ENCODE measurements around the gene TTC23L. TPM values are rescaled to one million over a fixed set of nuclear protein-coding genes. Genes with fewer than 3 reads are reported as not detected.

Gene TTC23L, protein sequence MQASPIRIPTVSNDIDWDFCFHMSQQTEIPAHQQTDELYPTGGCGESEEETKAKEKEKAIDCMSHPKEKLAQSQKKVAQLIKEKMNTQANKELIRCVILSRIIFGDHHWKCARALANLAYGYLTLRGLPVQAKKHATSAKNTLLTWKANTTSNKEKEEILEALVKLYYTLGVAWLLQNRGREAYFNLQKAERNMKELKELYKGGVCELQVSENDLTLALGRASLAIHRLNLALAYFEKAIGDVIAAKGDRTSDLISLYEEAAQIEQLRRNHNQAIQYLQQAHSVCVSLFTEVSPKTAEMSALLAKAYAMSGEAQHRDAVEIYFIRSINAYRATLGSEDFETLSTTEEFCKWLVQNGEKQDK
- polyA plus RNA-seq: under 1 TPM in 1 of 3 donors, not detected in 2; 0.07 TPM

DNA sequence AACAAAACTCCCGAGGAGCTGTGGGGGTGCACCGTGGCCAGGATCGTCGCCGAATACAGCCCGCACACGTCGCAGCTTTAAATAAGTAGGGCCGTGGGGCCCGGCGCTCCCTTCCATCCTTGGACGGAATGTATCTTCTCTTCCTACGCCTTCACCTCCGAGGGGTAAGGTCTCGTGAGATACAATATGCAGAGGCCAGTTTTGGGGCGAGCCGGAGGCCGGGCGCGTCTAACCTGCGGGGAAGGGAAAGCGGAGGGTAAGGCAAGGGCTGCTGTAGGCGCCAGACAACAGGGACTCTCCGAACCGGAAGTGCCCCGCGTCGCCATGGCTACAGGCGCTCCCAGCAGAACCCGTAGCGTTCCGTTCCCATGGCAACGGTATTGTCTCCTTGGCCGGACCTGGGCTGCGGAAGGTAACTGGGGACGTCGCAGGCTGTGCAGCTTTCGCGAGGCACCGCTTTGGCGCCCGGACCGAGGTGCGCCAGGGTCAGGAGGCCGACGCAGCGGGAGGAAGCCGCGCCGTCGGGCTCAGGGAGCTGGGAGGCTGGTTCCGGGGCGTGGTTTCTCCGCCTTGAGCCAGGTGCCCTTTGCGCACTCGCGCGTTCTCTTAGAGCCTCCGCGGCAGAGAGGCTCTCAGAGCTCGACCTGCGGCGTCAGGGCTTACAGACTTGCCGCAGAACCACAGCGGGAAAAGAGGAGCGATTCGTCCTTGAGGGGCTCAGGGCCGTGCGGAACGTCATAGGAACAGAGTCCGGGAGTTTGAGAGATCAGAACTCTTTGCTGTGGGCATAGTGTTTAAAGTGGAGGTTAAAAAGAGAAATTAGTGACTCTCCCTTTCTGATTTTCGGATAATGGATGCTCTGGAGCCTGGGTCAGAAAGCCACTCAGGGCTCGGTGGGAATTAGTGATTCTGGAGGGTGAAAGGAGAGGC is at the start of gene TTC23L:
TTC23L (plus strand) TSS at position 380 of the 930 bp plus-strand sequence. CDS start 1,508 bp downstream, outside the sequence.
- 1 to 3% (median 3%) methylated on average over 73 of the region's 73 CpGs for whole genome bisulfite sequencing, 3 donors
- H3K27ac ChIP-seq (ENCODE audit: low read depth, low read length): no peak within 1 kb of the TSS

DNA sequence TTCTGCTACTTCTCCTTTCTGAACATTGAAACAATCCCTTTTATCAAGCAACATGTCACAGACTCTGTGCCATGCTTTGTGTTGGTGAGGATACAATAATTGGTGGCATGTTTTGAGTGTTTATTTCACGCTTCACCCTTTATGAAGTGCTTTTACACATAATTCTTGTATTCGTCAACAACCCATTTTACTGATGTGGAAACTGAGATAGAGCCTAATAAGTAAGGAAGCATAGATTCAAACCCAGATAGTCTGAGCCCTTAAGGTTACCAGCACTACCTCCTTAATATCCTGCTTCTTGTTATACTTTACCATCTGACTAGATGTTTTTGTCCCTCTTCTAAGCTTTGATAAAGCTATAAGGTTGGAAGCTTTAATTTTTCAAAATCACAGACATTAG is 49.3 kb upstream of the TTC23L start:
- H3K27ac ChIP-seq (ENCODE audit: low read depth, low read length): no peak overlapping the region
- 89 to 97% (median 95%) methylated on average over 2 of the region's 2 CpGs for WGBS, 3 donors

DNA sequence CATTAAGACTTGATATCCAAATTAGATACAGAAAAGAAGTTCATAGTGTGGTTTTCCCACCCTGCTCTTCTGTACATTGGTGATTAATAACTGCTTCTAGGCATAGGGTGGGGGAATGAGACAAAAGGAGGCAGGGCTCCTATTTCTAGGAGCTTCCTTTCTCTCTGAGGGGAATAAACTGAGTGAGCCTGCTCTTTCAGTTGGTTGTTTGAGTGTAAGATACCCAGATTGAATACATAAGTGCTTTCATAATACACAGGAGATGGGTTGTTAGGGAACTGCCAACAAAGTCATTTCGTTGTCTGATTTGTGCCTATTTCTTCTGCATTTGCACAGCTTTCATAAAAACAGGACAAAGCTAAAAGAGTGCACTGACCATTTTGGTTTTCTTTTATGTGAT is 48.9 kb upstream of the TTC23L start:
- H3K27ac ChIP-seq (ENCODE audit: low read depth, low read length): no peak overlapping the region

DNA sequence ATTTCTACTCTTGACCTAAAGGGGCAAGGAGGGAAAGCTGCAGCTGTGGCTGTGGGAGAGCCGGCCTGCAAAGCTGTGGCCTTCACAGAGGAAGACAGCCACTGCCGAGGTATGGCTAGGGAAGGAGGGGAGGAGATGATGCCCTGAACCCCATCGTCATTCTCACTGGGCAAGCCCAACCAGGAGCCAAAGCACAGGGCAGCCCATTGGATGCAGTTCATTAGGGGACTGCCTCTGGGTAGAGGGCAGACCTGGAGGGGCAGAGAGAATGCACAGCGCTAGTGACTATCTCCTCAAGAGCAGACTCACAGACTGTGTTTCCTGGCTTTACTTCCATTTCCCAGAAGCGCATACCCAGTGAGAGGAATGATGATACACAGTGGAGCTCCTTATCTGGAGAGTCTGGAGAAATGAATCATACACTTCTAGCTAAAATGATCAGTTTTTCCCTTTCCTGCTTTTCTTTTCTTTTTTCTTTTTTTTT is 47.2 kb upstream of the TTC23L start:
- WGBS, 3 donors: 74 to 86% (median 82%) methylated on average over 5 of the region's 5 CpGs
- no peak overlapping the region for H3K27ac ChIP-seq (ENCODE audit: low read depth, low read length)

More for the DNA sequence above, 48.9 kb upstream of the TTC23L start:
- 42 to 65% (median 47%) methylated on average over 1 of the region's 1 CpG for WGBS, 3 donors

DNA sequence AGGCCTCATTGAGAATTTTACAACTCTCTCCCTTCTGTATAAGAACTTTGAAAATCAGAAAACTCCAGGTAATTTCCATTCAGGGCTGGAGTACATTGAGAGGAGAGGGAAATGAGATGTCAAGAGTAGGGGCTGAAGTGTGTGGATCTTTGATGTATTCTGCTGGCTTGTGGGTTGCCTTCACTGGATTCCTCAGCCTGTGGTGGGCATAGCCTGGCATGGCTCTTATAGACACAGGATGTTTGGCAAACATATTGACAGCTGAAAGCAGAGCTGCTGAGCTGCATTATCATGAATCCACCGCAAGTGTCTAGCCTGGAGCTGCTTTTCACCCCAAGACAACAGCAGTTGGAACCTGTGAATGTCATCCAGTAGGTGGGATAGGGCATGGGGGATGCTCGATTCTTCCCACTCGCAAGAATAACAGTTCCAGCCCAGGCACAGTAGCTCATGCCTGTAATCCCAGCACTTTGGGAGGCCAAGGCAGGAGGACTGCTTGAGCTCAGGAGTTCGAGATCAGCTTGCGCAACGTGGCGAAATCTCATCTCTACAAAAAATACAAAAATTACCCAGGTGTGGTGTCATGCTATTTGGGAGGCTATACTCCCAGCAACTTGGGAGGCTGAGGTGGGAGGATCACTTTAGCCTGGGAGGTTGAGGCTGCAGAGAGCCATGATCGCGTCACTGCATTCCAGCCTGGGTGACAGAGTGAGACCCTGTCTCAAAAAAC is 36.0 kb upstream of the TTC23L start:
- 90 to 96% (median 94%) methylated on average over 9 of the region's 9 CpGs for WGBS, 3 donors
- no peak overlapping the region for H3K27ac ChIP-seq (ENCODE audit: low read depth, low read length)

DNA sequence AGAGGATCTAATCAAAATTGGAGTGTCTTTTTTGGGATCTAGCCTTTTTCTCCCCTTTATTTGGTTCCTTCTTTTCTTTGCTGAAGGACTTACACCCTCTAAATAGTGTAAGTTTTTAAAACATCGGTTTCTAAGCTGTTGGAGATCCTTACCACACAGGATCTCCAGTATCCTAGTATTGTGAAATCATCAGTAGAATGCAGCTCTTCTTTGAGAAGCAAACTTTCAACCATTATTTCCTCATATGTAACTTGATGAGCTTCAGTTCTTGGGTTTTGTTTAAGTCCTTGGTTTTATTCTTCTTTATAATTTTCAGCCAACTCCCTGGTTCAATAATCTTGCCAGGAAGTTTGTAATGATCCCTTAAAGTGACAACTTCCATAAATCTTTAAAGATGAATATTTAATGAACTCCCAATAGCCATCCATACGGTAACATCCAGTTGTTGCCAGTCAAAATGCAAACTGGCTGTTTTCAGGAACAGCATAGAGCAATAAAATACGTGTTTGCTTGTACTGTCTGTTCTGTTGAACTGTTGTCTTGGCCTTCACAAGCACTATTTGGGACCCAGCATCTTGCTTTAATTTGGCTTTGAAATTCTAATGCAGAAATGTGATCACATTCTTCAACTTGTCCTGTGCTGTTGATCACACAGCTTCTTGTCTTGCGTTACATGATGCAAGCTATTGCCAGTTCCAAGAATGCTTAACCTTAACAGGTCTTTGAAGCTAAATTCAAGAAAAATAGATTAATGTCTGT is 34.8 kb upstream of the TTC23L start:
- WGBS, 3 donors: 78 to 91% (median 79%) methylated on average over 4 of the region's 4 CpGs
- H3K27ac ChIP-seq (ENCODE audit: low read depth, low read length): no peak overlapping the region

DNA sequence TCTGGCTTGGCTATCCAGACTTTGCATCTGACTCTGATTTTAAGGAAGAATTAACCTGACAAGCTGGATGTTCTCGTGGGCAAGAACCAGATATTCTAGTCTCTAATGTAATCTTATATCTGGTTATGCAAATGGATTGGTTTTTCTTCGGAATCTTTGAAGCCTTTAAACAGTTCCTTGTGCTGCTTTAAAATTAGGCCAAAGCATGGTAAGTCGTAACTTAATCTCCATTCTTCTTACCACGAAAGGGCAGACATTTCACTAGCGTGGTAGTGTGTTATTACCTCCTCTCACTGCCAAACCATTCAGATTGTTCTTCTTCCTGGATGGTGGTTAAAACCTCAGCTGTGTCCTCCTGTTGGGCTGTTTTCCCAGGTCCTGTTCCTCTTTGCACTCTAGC is 34.1 kb upstream of the TTC23L start:
- 82 to 91% (median 83%) methylated on average over 5 of the region's 5 CpGs for WGBS, 3 donors
- no peak overlapping the region for H3K27ac ChIP-seq (ENCODE audit: low read depth, low read length)

DNA sequence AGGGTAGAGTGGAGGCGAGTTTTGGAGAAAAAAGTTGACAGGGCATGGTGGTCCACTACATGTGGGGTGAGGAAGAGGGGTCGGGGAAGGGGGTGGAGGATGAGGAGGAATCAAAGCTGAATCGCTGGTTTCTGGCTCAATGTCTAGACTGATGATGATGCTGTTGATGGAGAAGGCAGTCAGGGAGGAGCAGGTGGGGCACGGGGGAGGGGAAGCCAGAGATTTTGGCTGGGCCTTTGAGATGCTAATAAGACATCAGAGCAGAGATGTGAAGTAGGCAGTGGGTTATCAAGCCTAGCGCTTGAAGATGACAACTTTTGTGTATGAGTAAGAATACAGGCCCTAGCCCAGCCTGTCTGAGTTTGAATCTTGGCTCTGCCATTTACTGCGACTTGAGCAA is 32.4 kb upstream of the TTC23L start:
- whole genome bisulfite sequencing, 3 donors: 94 to 98% (median 95%) methylated on average over 6 of the region's 6 CpGs
- H3K27ac ChIP-seq (ENCODE audit: low read depth, low read length): no peak overlapping the region

DNA sequence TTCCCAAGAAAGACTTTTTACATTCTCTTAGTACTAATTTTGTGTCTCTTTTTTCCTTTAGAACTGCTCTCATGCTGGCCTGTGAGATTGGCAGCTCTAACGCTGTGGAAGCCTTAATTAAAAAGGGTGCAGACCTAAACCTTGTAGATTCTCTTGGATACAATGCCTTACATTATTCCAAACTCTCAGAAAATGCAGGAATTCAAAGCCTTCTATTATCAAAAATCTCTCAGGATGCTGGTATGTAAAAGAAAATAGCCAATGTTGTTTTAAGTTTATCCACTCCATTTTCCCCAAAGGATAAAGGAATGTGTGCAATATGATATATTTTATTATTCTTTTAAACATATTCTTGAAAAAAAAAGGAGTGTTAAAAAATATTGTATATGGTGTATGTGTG is 27.3 kb upstream of the TTC23L start:
- no peak overlapping the region for H3K27ac ChIP-seq (ENCODE audit: low read depth, low read length)
- 72 to 94% (median 85%) methylated on average over 1 of the region's 1 CpG for WGBS, 3 donors

DNA sequence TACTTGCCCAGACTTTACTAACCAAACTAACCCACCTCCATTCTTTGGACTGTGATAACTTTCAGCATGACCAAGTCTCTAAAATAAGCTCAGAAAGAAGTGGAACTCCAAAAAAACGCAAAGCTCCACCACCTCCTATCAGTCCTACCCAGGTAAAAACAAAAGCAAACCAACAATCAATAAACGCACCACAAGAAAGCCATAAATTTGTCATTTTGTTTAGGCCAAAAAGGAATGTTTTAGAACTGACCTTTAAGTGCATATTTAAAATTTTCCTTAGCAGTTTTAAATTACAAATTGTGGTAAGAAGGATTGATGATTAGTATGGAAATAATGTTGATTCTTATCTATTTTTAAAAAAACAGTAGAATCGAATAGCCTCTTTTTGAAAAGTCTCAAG is 25.5 kb upstream of the TTC23L start:
- H3K27ac ChIP-seq (ENCODE audit: low read depth, low read length): no peak overlapping the region
- 76 to 88% (median 88%) methylated on average over 3 of the region's 3 CpGs for WGBS, 3 donors

DNA sequence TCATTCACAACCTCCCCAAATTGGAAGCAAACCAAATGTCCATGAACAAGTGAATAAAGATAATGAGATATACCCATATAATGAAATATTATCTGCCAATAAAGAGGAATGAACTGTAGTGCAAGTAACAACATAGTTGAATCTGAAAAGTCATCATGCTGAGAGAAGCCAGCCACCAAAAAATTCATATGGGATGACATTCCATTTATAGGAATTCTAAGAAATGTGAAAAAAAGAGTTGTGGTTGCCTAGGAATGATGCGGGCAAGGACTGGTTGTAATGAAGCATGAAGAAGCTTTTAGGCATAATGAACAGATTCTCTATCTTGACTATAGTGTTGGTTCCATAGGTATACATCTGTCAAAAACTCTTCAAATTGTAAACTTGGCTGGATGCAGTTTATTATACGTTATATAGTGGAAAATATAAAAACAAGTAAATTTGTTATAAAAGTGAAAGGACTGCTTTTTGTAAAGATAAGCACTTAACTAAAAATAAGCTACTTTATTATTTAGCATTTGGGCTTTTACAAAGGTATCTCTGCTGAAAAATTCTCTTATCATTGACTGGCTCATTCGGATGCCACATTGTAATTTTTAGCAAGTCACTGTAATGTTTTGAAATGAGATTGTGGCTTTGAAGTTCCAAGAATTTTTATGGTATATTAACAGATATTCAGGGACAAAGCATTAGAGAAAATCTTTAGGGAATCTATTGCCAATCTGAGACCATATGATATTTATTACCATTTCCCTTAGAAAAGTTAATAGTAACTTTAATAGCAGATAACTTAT is 21.2 kb upstream of the TTC23L start:
- WGBS, 3 donors: 91 to 97% (median 92%) methylated on average over 3 of the region's 3 CpGs
- no peak overlapping the region for H3K27ac ChIP-seq (ENCODE audit: low read depth, low read length)

DNA sequence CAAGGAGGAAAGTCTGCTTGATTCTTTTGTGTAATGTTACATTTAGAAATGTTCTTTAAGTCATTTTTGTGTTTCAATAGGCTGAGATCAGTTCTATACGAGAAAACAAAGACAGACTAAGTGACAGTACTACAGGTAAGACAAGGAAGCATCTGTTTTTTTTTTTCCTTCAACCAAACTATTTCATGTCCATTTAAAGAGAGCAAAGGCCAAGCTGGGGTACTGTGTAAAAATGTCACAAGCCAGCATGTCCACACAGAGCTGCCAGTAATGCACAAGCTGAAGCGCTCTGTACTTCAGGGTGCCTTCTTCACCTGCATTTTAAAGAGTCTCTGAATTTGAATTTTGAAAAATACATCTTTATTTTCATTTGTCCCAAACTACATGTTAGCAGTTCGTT is 20.2 kb upstream of the TTC23L start:
- H3K27ac ChIP-seq (ENCODE audit: low read depth, low read length): no peak overlapping the region
- 91 to 93% (median 91%) methylated on average over 3 of the region's 3 CpGs for WGBS, 3 donors

DNA sequence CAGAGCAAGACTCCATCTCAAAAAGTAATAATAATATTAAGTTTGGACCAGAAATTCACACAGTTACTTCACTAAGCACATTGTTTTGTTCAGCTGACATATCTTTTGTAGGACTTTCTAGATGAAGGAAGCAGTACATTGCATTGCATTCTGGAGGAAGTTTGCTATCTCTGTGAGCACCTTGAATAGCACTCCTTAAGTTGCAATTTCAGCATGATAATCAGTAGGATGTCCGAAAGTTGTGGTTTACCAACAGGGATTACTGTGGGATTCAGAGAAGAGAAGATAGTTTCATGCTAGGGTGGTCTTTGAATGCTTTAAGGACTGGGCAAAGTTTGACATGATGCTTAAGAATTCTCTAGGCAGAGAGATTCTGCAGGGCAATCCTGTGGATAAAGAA is 18.4 kb upstream of the TTC23L start:
- WGBS, 3 donors: 88 to 93% (median 91%) methylated on average over 1 of the region's 1 CpG

DNA sequence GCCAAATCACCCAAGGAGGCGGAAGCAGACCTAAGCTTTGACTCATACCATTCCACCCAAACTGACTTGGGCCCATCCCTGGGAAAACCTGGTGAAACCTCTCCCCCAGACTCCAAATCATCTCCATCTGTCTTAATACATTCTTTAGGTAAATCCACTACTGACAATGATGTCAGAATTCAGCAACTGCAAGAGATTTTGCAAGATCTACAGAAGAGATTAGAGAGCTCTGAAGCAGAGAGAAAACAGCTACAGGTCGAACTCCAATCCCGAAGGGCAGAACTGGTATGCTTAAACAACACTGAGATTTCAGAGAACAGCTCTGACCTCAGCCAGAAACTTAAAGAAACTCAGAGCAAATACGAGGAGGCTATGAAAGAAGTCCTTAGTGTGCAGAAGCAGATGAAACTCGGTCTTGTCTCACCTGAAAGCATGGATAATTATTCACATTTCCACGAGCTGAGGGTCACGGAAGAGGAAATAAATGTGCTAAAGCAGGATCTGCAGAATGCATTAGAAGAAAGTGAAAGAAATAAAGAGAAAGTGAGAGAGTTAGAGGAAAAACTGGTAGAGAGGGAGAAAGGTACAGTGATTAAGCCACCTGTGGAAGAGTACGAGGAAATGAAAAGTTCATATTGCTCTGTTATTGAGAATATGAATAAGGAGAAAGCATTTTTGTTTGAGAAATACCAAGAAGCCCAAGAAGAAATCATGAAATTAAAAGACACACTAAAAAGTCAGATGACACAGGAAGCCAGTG is 15.8 kb upstream of the TTC23L start:
- H3K27ac ChIP-seq (ENCODE audit: low read depth, low read length): no peak overlapping the region
- whole genome bisulfite sequencing, 3 donors: 93 to 96% (median 93%) methylated on average over 8 of the region's 8 CpGs

More for the DNA sequence above, 18.4 kb upstream of the TTC23L start:
- H3K27ac ChIP-seq (ENCODE audit: low read depth, low read length): no peak overlapping the region

DNA sequence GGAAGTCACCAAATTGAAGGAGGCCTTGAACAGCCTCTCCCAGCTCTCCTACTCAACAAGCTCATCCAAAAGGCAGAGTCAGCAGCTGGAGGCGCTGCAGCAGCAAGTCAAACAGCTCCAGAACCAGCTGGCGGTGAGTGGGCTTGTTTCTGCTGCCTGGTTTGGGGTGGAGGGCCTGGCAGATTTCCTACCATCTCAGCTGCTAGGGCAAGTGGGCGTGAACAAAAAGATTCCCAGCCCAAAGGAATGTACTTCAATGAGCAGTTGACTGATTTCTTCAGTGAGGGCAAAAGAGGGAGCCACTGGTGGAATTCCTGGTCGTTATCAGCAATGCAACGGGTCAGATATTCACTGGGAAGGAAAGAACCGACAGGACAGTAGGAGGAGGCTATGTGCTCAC is 12.6 kb upstream of the TTC23L start:
- WGBS, 3 donors: 59 to 85% (median 71%) methylated on average over 6 of the region's 6 CpGs
- no peak overlapping the region for H3K27ac ChIP-seq (ENCODE audit: low read depth, low read length)

Measured in adipose tissue (tissue), 3 donors.